Right renal cortex interstitium (tissue), 3 donors: ENCODE data around the gene LEF1. TPM values are rescaled to one million over a fixed set of nuclear protein-coding genes. Genes with fewer than 3 reads are reported as not detected.

ENCODE experiments used
- DNase-seq, 3 donors: peaks; one replicate each; pipeline ENCODE4 v3.0.0-alpha.2; 2013; ENCODE audit warnings: low read depth in 3 of 3, low spot score in 2 of 3
- polyA plus RNA-seq, 3 donors: library from polyadenylated mRNA; unstranded; fragments of 120-200 nt; gene quantifications; one replicate each; pipeline ENCODE4 v1.2.1, GENCODE V29; 2013; ENCODE audit not compliant: insufficient read length in 3 of 3

The LEF1 gene
- 10 to 100 TPM; 68.8 to 78.9 (median 74.0) TPM for polyA plus RNA-seq

DNA sequence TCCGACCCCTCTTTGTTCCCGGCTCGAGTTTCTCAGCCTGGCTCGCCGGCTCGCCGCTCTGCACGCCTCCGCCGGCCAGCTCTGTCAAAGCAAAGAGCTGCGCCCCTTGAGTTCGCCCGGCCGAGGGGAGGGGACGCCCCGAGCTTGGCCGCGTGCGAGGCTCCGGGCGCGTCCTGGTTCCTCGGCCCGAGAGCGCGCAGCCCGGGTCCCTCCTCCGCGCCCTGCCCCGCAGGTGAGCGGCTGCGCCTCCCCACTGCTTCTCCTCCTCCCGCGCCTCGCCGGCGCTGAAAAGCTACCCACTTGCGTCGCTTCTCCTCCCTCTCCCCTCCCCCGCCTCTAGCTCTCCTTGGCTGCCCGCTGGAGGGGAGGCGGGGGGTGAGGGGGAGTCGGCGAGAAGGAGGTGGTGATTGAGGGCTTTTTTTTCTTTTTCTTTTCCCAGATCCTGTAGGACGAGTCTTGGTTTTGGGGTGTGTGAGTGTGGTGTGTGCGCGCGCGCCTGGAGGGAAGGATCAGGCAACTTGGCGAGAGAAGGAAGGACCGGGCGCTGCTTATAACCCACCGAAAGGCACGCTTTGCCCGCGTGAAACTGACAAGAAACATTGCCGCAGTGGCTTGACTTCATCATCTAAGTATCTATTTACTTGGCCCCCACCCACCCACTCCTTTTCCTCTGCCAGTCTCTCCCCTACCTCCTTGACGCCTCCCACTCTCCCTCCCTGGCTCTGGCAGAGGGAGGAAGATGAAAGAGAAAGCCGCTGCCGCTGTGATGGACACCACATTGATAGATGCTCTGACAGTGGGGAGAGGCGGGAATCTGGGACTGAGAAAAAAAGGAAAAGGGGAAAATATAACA is at the start of gene LEF1:
TSS of gene LEF1 (minus strand) at position 262 of the 853 bp plus-strand sequence. CDS start 1,165 bp downstream, outside the sequence.
- no peak for DNase-seq

GRCh38 chr4:108216510-108216909 is 47.8 kb upstream of the LEF1 start:
- DNase-seq, result no peak

DNA sequence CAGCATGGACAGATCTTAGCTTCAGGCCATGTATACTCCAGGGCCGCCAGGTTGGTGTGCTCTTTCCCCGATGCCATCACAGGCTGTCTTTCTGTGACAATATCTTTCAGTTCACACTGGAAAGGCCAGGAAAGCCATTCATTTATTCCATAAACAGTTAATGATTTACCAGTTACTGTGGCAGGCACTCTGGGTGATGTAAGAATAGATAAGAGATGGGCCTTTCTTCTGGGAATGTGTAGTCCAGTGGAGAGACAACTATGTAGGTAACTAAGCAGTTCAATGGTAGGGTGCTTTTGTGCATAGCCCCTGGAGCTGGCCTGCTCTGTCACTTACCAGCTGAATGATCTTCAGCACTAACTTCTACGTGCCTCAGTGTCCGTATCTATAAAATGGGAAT is 46.3 kb upstream of the LEF1 start:
- DNase-seq, result no peak

GRCh38 chr4:108213723-108214122 is 45.0 kb upstream of the LEF1 start:
- no peak for DNase-seq

- no peak for DNase-seq
These were observed 44.6 kb upstream of the LEF1 start for GRCh38 chr4:108213308-108213707.

DNA sequence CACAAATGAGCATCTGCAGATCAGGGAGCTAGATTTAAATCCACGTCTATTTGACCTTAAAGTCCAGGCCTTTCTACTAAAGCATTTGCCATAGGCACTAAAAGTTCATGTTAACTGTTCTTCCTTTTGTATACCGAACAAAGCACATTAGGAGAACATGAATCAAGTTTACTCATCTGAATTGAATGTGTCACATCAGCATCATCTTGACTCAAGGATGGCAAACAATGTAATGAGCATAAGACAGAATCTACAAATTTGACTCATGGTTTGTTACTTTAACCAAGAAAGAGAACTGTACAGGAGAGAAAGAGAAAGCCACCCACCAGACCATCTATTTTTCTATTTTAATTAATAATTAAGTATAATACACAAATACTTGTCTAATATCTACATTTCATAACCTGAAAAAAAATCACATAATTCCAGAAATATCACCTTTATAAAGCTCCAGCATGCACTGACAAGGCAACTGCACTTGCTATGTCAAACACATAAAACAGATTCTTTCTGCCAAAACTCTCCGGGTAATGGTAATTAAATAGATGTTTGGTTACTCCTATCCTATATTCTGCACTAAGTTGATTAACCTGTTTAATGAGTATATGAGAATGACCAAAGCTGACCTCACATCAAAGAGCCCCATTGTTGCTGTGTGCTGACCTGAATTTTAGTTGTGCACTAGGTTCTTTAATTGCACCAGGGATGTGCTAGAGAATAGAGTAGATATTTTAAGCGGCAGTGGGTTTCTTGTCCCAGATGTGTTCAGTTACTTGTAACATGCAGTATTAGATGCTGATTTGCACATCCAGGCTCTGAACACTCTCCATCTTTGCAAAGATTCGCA is 42.5 kb upstream of the LEF1 start:
- DNase-seq, result no peak

- no peak for DNase-seq
These were observed 40.8 kb upstream of the LEF1 start for GRCh38 chr4:108209489-108209888.

DNA sequence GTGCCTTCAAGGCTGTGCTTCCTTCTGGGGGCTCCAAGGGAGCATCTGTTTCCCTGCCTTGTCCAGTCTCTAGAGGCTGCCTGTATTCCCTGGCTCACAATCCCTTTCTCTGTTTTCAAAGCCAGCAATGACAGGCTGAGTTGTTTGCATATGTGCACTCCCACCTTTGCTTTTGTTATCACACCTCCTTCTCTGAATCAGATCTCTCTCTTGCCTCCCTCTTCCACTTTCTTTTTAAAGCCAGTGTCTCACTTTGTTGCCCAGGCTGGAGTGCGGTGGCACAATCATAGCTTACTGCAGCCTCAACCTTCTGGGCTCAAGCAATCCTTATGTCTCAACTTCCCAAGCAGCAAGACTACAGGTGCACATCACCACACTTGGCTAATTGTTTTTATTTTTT is 37.1 kb upstream of the LEF1 start:
- no peak for DNase-seq

GRCh38 chr4:108204518-108204917 is 35.8 kb upstream of the LEF1 start:
- DNase-seq, result no peak

DNA sequence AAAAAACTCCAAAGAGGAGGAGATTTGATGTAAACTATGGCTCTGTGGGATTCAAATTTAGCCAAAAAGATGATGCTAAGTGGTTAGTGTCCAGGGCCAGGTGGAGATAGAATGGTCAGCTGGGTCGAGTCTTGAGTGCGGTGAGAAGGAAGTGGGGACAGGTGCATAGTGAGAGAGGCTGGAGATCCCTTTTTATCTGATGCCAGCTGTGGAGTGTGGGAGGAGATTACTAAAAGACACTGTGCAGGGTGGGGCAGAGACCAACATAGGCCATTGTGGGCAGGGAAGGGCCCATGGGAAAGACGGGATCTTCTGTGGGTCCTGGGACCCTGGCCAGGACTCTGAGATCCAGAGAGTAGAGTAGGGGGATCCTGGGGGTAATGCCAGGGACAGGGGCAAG is 34.6 kb upstream of the LEF1 start:
- DNase-seq, result no peak

GRCh38 chr4:108201774-108202173 is 33.0 kb upstream of the LEF1 start:
- no peak for DNase-seq

GRCh38 chr4:108199881-108200280 is 31.1 kb upstream of the LEF1 start:
- no peak for DNase-seq

- DNase-seq, result no peak
These were observed 25.3 kb upstream of the LEF1 start for GRCh38 chr4:108193886-108194672.

DNA sequence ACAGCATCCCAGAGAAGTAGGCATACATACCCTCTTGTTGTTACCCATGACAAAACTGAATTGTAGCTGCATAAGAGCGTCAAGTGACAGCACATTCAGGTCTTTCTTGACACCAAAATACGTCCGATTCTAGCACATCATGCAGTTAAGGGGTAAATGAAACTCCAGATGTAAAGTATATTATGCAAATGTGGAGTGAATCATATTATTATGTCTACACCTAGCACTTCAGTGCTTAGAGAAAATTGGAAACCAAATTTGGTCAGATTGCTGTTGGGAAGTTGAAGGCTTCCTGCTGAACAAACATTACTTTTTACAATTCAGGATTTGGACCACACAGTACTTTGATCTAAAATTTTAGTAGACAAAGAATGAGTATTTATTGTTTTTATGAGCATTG is 24.2 kb upstream of the LEF1 start:
- no peak for DNase-seq

GRCh38 chr4:108192056-108192455 is 23.3 kb upstream of the LEF1 start:
- DNase-seq, result no peak

GRCh38 chr4:108191269-108191914 is 22.7 kb upstream of the LEF1 start:
- no peak for DNase-seq

GRCh38 chr4:108188770-108189169 is 20.0 kb upstream of the LEF1 start:
- DNase-seq, result no peak

GRCh38 chr4:108185252-108185651 is 16.5 kb upstream of the LEF1 start:
- no peak for DNase-seq

GRCh38 chr4:108184453-108185049 is 15.8 kb upstream of the LEF1 start:
- no peak for DNase-seq

DNA sequence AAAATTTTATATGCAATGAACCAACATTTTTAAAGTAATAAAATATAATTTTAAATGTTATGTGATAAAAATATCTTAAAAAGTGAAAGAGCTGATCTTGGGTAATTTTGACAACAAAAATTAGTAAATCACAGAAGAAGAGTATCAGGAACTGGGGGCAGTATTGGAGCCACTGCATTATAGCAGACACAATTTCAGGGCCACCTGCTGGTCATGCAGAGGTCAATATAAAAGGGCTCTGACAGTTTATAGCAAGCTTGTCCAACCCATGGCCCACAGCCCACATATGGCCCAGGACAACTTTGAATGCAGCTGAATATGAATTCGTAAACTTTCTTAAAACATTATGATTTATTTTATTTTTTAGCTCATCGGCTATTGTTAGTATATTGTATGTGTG is 13.0 kb upstream of the LEF1 start:
- no peak for DNase-seq
